Duodenal mucosa (tissue), 2 donors: ENCODE measurements around the gene HARBI1.

Source experiments
- H3K27ac ChIP-seq: one replicate; pipeline ENCODE4 v1.7.0; 2013; ENCODE audit warnings: low read depth, low read length
- H3K27me3 ChIP-seq, 2 donors: one replicate each; pipeline ENCODE4 v1.7.0; 2013; ENCODE audit warnings: low read length in 2 of 2, control low read depth in 1 of 2; ENCODE audit not compliant: insufficient read depth in 2 of 2, control insufficient read depth in 1 of 2
- H3K36me3 ChIP-seq, 2 donors: one replicate each; pipeline ENCODE4 v1.7.0; 2013; ENCODE audit warnings: low read length in 2 of 2, control low read depth in 1 of 2; ENCODE audit not compliant: insufficient read depth in 2 of 2, control insufficient read depth in 1 of 2
- H3K4me1 ChIP-seq, 2 donors: one replicate each; pipeline ENCODE4 v1.7.0; 2013; ENCODE audit warnings: low read length in 2 of 2, control low read depth in 1 of 2; ENCODE audit not compliant: insufficient read depth in 2 of 2, control insufficient read depth in 1 of 2
- H3K4me3 ChIP-seq, 2 donors: one replicate each; pipeline ENCODE4 v1.7.0; 2013; ENCODE audit warnings: low read length in 2 of 2, low read depth in 1 of 2
- H3K9ac ChIP-seq, 2 donors: one replicate each; pipeline ENCODE4 v1.7.0; 2013; ENCODE audit warnings: low read length in 2 of 2, low read depth in 1 of 2
- H3K9me3 ChIP-seq, 2 donors: one replicate each; pipeline ENCODE4 v1.7.0; 2013; ENCODE audit warnings: low read length in 2 of 2, control low read depth in 1 of 2; ENCODE audit not compliant: control insufficient read depth in 1 of 2

HARBI1 gene

DNA sequence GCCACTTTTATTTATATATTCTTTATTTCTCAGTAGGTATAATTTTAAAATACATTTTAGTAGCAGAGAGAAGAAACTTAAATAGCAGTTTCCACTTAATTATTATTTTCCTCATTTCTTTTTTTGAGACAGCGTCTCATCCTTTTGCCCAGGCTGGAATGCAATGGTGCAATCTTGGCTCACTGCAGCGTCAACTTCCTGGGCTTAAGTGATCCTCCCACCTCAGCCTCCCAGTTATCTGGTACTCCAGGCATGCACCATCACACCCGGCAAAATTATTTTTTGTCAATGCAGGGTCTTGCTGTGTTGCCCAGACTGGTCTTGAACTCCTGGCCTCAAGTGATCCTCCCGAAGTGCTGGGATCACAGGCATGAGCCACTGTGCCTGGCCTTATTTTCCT, 38.6 kb upstream of the HARBI1 start:
- H3K4me3 ChIP-seq: no peak overlapping the region
- H3K27ac ChIP-seq: no peak overlapping the region
- no peaks in the 10 kb centered on the region for H3K27me3 ChIP-seq
- H3K9me3 ChIP-seq: no peaks in the 10 kb centered on the region
- H3K9ac ChIP-seq: no peak overlapping the region
- H3K4me1 ChIP-seq: no peaks in the 10 kb centered on the region
- peaks cover 58 to 82% of the 10 kb centered on the region in 2 donors for H3K36me3 ChIP-seq

DNA sequence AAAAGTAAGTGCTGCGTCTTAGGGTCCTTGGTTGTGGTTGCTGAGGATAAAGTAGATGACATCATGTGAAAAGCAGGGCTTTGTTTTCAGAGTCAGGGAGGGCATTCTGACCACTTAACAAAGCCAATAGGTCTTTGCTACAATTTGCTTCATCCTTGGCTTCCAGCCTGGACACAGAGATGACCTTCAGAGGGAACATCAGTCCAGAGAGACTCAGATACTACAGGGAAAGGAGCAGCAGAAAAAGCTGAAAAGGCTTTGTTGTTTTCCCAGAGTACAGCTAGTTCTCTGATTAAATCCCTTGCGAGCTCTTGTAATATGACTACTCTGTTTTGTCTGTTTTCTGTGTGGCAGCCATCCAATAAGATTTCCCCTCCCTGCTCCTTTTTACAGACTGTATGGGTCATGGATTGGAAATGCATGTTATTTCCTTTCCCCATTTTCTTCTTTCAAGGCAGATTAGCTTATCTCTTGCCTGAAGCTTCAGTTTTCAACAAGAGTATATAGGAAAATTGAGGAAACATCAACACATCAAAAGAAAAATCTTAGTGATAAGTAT, 32.2 kb upstream of the HARBI1 start:
- Histone ChIP-seq H3K27me3 (no peaks in the 10 kb centered on the region), H3K4me1 (no peaks in the 10 kb centered on the region), H3K27ac (no peak overlapping the region), H3K36me3 (peaks cover 35 to 75% of the 10 kb centered on the region in 2 donors), H3K4me3 (no peak overlapping the region), H3K9me3 (no peaks in the 10 kb centered on the region), H3K9ac (no peak overlapping the region)

- Histone ChIP-seq H3K4me3 (no peak overlapping the region), H3K36me3 (peaks cover 9 to 41% of the 10 kb centered on the region in 2 donors), H3K27ac (no peak overlapping the region), H3K4me1 (peaks cover 6 to 11% of the 10 kb centered on the region in 2 donors), H3K27me3 (no peaks in the 10 kb centered on the region), H3K9me3 (no peaks in the 10 kb centered on the region), H3K9ac (no peak overlapping the region)
Observed at GRCh38 chr11:46643986-46644385, 27.0 kb upstream of the HARBI1 start.

- Histone ChIP-seq H3K9me3 (no peaks in the 10 kb centered on the region), H3K36me3 (peaks cover 8 to 41% of the 10 kb centered on the region in 2 donors), H3K4me3 (no peak overlapping the region), H3K27me3 (no peaks in the 10 kb centered on the region), H3K4me1 (peaks cover 6 to 11% of the 10 kb centered on the region in 2 donors), H3K27ac (no peak overlapping the region), H3K9ac (no peak overlapping the region)
Observed at GRCh38 chr11:46643531-46643930, 26.5 kb upstream of the HARBI1 start.

- Histone ChIP-seq H3K9ac (no peak overlapping the region), H3K4me1 (peaks cover 6 to 11% of the 10 kb centered on the region in 2 donors), H3K4me3 (no peak overlapping the region), H3K9me3 (no peaks in the 10 kb centered on the region), H3K27me3 (no peaks in the 10 kb centered on the region), H3K36me3 (peaks cover 8 to 42% of the 10 kb centered on the region in 2 donors), H3K27ac (no peak overlapping the region)
Observed at GRCh38 chr11:46642627-46643335, 25.8 kb upstream of the HARBI1 start.

DNA sequence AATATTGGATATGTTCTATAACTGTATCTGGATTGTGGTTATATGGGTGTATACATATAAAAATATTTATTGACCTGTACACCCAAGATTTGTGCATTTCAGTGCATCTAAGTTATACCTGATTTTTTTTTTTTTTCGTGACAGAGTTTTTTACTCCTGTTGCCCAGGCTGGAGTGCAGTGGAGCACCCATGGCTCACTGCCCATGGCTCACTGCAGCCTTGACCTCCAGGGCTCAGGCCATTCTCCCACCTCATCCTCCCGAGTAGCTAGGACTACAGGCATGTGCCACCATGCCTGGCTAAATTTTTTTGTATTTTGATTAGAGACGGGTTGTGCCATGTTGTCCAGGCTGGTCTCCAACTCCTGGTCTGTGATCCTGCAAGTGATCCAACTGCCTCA, 24.6 kb upstream of the HARBI1 start:
- Histone ChIP-seq H3K27ac (no peak overlapping the region), H3K9me3 (no peaks in the 10 kb centered on the region), H3K27me3 (no peaks in the 10 kb centered on the region), H3K4me3 (no peak overlapping the region), H3K9ac (no peak overlapping the region), H3K4me1 (peaks cover 6 to 11% of the 10 kb centered on the region in 2 donors), H3K36me3 (peaks cover 8 to 32% of the 10 kb centered on the region in 2 donors)

DNA sequence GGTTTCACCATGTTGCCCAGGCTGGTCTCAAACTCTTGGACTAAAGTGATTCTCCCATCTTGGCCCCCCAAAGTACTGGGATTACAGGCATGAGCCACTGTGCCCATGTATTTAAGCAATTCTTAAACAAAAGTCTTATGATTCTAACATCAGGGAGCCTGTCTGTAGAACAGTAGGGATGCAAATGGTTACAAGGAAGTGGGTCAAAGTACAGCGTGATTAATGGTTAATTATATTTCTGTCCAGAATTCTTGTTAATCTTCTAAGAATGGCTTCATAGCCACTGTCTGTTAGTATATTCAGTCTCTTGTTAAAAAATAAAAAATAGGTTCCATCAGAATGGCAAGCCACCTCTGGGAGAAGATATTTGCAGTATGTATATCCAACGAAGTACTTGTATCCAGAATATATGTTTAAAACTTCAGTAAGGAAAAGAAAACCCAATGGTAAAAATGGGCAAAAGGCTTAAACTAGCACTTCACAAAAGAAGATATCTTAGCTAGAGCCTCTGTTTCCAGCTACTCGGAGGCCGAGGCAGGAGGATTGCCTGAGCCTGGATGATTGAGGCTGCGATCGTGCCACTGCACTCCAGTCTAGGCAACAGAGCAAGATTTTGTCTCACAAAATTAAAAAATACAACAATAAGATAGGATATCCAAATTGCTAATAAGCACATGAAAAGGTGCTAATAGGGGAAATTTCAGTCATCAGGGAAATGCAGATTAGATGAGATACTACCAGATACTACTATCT, 23.2 kb upstream of the HARBI1 start:
- no peak overlapping the region for H3K9ac ChIP-seq
- peak overlapping the region; percentile 15 for H3K27ac ChIP-seq
- peak overlapping the region; percentile 11 to 26 for H3K4me3 ChIP-seq
- no peaks in the 10 kb centered on the region for H3K9me3 ChIP-seq
- peaks cover 6 to 11% of the 10 kb centered on the region in 2 donors for H3K4me1 ChIP-seq
- peaks cover 9 to 18% of the 10 kb centered on the region in 2 donors for H3K36me3 ChIP-seq
- no peaks in the 10 kb centered on the region for H3K27me3 ChIP-seq

DNA sequence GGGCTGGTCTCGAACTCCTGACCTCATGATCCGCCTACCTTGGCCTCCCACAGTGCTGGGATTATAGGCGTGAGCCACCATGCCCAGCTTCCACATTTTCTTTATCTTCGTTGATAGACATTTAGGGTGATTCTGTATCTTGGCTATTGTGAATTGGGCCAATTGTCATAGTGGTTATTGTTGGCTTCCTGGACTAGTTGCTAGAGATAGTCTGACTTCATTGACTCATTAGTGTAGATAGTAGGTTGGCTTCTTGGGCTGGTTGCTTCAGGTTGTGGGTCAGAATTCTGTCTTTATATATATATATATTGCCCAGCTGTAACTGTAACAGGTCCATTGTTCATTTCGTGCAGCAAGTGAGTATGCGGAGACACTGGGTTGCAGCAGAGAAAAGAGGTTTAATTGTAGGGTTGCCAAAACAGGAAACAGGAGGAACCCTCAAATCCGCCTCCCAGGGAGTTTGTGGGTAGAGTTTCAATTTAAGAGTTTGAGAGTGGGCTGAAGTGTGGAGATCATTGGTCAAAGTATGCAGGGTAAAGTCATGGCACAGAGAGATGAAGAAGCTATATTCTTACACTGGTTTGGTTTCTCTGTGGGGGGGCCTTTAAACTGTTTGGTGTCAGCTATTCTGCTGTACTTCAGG, 22.3 kb upstream of the HARBI1 start:
- Histone ChIP-seq H3K4me1 (peaks cover 6 to 11% of the 10 kb centered on the region in 2 donors), H3K27me3 (no peaks in the 10 kb centered on the region), H3K9ac (no peak overlapping the region), H3K36me3 (peaks cover 9 to 14% of the 10 kb centered on the region in 2 donors), H3K27ac (no peak overlapping the region), H3K9me3 (no peaks in the 10 kb centered on the region), H3K4me3 (no peak overlapping the region)

GRCh38 chr11:46637546-46637945, 20.5 kb upstream of the HARBI1 start:
- peaks cover 6 to 10% of the 10 kb centered on the region in 2 donors for H3K36me3 ChIP-seq
- no peaks in the 10 kb centered on the region for H3K27me3 ChIP-seq
- no peak overlapping the region for H3K9ac ChIP-seq
- H3K9me3 ChIP-seq: no peaks in the 10 kb centered on the region
- H3K27ac ChIP-seq: no peak overlapping the region
- H3K4me3 ChIP-seq: no peak overlapping the region
- H3K4me1 ChIP-seq: peaks cover 6 to 11% of the 10 kb centered on the region in 2 donors
